OCI-LY3 (cell line): ENCODE measurements around the gene CRYBG3.

Source experiments
- H2AFZ ChIP-seq: fragments of 200-600, 300-600 bp; shearing (Covaris generic); 2 replicates; pipeline ENCODE4 v1.6.0; 2014; ENCODE audit warnings: antibody characterized with exemption, low read depth, low read length
- H3K27ac ChIP-seq: fragments of 200-600, 300-600 bp; sonication (generic); 2 replicates; pipeline ENCODE4 v1.5.1; 2014; ENCODE audit warnings: mild to moderate bottlenecking, low read length, moderate library complexity, mixed read lengths
- H3K27me3 ChIP-seq: fragments of 200-600, 300-600 bp; sonication (generic); 2 replicates; pipeline ENCODE4 v1.6.1; 2014; ENCODE audit warnings: low read depth, low read length, mixed read lengths
- H3K36me3 ChIP-seq: fragments of 200-600, 300-600 bp; sonication (generic); replicated peaks from 2 replicates; pipeline ENCODE3; 2014; ENCODE audit warnings: low read depth, low read length, mixed read lengths
- H3K4me1 ChIP-seq: fragments of 300-600, 200-600 bp; sonication (generic); 2 replicates; pipeline ENCODE4 v1.6.1; 2014; ENCODE audit warnings: low read length, mixed read lengths
- H3K4me2 ChIP-seq: fragments of 200-600, 300-600 bp; sonication (generic); 2 replicates; pipeline ENCODE4 v1.6.1; 2014; ENCODE audit warnings: low read length, mixed read lengths
- H3K4me3 ChIP-seq: fragments of 300-600, 200-600 bp; sonication (generic); 2 replicates; pipeline ENCODE4 v1.5.1; 2014; ENCODE audit warnings: antibody characterized with exemption, mild to moderate bottlenecking, low read length, moderate library complexity
- H3K79me2 ChIP-seq: fragments of 300-600, 200-600 bp; shearing (Covaris generic); 2 replicates; pipeline ENCODE4 v1.6.1; 2014; ENCODE audit warnings: mild to moderate bottlenecking, low read length, mixed read lengths
- H3K9ac ChIP-seq: fragments of 300-600, 200-600 bp; shearing (Covaris generic); 2 replicates; pipeline ENCODE4 v1.6.0; 2014; ENCODE audit warnings: mild to moderate bottlenecking, low read length, moderate library complexity
- H3K9me3 ChIP-seq: fragments of 200-600, 300-600 bp; shearing (Covaris generic); 2 replicates; pipeline ENCODE4 v1.6.1; 2014; ENCODE audit warnings: low read length, mixed read lengths; ENCODE audit not compliant: insufficient read depth
- H4K20me1 ChIP-seq: fragments of 200-600, 300-600 bp; sonication (generic); 2 replicates; pipeline ENCODE4 v1.6.1; 2016; ENCODE audit warnings: low read length, mixed read lengths; ENCODE audit not compliant: insufficient read depth
- CTCF ChIP-seq: fragments of 200-600, 300-600 bp; sonication (generic); IDR thresholded peaks from 2 replicates; pipeline ENCODE4 v1.5.1; 2014; ENCODE audit warnings: antibody characterized with exemption, low read length, low read depth
- EZH2phosphoT487 ChIP-seq: fragments of 200-600 bp; shearing (Covaris generic); IDR thresholded peaks from 2 replicates; pipeline ENCODE4 v1.6.1; 2018; ENCODE audit warnings: antibody characterized with exemption, mixed run types, low read depth

Gene CRYBG3

GRCh38 chr3:97950360-97950759 lies 128.5 kb downstream of the CRYBG3 start:
- Histone ChIP-seq H3K79me2 (no peaks in the 10 kb centered on the region; the same call in 1 of the 2 replicates), H3K9me3 (no peaks in the 10 kb centered on the region), H3K36me3 (peaks cover 82% of the 10 kb centered on the region)

DNA sequence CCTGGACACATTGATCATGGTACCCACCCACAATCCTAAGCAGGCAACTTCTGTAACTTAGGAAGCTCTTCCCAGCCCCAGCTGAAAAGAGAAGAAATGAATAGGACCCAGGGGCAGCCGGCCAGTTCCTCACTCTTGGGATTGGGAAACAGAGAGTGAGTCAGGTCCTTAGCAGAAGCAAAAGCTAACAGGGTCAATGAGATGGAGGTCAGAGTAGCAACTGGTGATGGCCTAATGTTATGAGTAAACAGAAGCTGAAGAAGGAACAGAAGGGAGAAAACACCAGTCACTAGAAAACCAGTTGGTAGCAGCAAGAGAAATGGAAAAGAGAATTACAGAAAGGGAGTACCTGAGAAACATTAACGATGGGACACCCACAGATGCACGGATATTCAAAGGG lies 130.5 kb downstream of the CRYBG3 start:
- peaks cover 23% of the 10 kb centered on the region for H3K4me1 ChIP-seq
- no peaks in the 10 kb centered on the region for H3K9me3 ChIP-seq
- H3K4me2 ChIP-seq = no peak overlapping the region
- H2AFZ ChIP-seq = no peak overlapping the region
- H3K4me3 ChIP-seq = no peak overlapping the region
- peaks cover 15% of the 10 kb centered on the region for H4K20me1 ChIP-seq
- no peaks in the 10 kb centered on the region; the same call in 1 of the 2 replicates for H3K79me2 ChIP-seq
- TF ChIP-seq EZH2phosphoT487 (no peak), CTCF (no peak)
- no peak overlapping the region for H3K27ac ChIP-seq
- H3K9ac ChIP-seq = no peak overlapping the region
- H3K36me3 ChIP-seq = peaks cover 80% of the 10 kb centered on the region
- H3K27me3 ChIP-seq = no peaks in the 10 kb centered on the region

More at GRCh38 chr3:97950360-97950759, 128.5 kb downstream of the CRYBG3 start:
- no peak overlapping the region for H3K4me3 ChIP-seq
- TF ChIP-seq CTCF (no peak), EZH2phosphoT487 (no peak)
- H4K20me1 ChIP-seq = peaks cover 14% of the 10 kb centered on the region
- no peak overlapping the region for H2AFZ ChIP-seq
- H3K27me3 ChIP-seq = no peaks in the 10 kb centered on the region
- H3K4me1 ChIP-seq = peaks cover 14% of the 10 kb centered on the region
- no peak overlapping the region for H3K27ac ChIP-seq
- H3K4me2 ChIP-seq = no peak overlapping the region
- H3K9ac ChIP-seq = no peak overlapping the region

GRCh38 chr3:97952872-97953271 lies 131.1 kb downstream of the CRYBG3 start:
- H3K79me2 ChIP-seq = peaks cover 4% of the 10 kb centered on the region; the same call in 1 of the 2 replicates
- H3K36me3 ChIP-seq = peaks cover 80% of the 10 kb centered on the region
- no peaks in the 10 kb centered on the region for H3K27me3 ChIP-seq
- peaks cover 23% of the 10 kb centered on the region for H3K4me1 ChIP-seq
- H3K9me3 ChIP-seq = no peaks in the 10 kb centered on the region
- H3K27ac ChIP-seq = no peak overlapping the region
- H3K4me2 ChIP-seq = no peak overlapping the region
- H4K20me1 ChIP-seq = peaks cover 15% of the 10 kb centered on the region
- H3K9ac ChIP-seq = no peak overlapping the region
- no peak overlapping the region for H3K4me3 ChIP-seq
- TF ChIP-seq CTCF (no peak), EZH2phosphoT487 (no peak)
- H2AFZ ChIP-seq = no peak overlapping the region

GRCh38 chr3:97954228-97954827 lies 132.5 kb downstream of the CRYBG3 start:
- Histone ChIP-seq H3K4me1 (peaks cover 23% of the 10 kb centered on the region), H3K27me3 (no peaks in the 10 kb centered on the region), H4K20me1 (peaks cover 15% of the 10 kb centered on the region), H3K79me2 (peaks cover 14% of the 10 kb centered on the region; the same call in 1 of the 2 replicates), H2AFZ (no peak overlapping the region), H3K27ac (peak overlapping the region; percentile 40; the same call in 1 of the 2 replicates), H3K4me2 (peak overlapping the region; percentile 40), H3K4me3 (peak overlapping the region; percentile 2; the same call in 1 of the 2 replicates), H3K36me3 (peaks cover 80% of the 10 kb centered on the region), H3K9ac (no peak overlapping the region), H3K9me3 (no peaks in the 10 kb centered on the region)
- TF ChIP-seq EZH2phosphoT487 = no peak
- peak; percentile 47 for TF ChIP-seq CTCF
